ENCODE measurements around the gene PLA2G15.
"Not testable (repeated sequence)": the region's sequence is repeated elsewhere in the genome, so short reads cannot be mapped to it uniquely, and the experiment has no call there.

PLA2G15 gene

GRCh38 chr16:68283801-68284598 is 38.8 kb downstream of the PLA2G15 start:
- H3K9ac ChIP-seq: peak overlapping the region; percentile 63
- TF ChIP-seq Cebpa-rat (IDR thresholded peaks at IDR 0.05): no peak
- peaks cover 43% of the 10 kb centered on the region for H3K36me3 ChIP-seq
- no peaks in the 10 kb centered on the region for H4K20me1 ChIP-seq
- H3K4me1 ChIP-seq: peaks cover 93% of the 10 kb centered on the region
- peak overlapping the region; percentile 94 for H3K4me2 ChIP-seq
- H3K27ac ChIP-seq: peak overlapping the region; percentile 85
- H3K9me3 ChIP-seq: no peaks in the 10 kb centered on the region; the same call in 1 of the 2 replicates
- peak overlapping the region; percentile 51 for H3K4me3 ChIP-seq
- no peaks in the 10 kb centered on the region for H3K27me3 ChIP-seq

- Histone ChIP-seq H3K4me2 (peak overlapping the region; percentile 94), H4K20me1 (peaks cover 6% of the 10 kb centered on the region; the same call in 1 of the 2 replicates), H3K27ac (peak overlapping the region; percentile 85), H3K9me3 (no peaks in the 10 kb centered on the region), H3K9ac (peak overlapping the region; percentile 63), H3K27me3 (no peaks in the 10 kb centered on the region), H3K36me3 (peaks cover 35% of the 10 kb centered on the region), H3K4me1 (peaks cover 100% of the 10 kb centered on the region), H3K4me3 (peak overlapping the region; percentile 51)
- TF ChIP-seq Cebpa-rat (IDR thresholded peaks at IDR 0.05): no peak
Measured at GRCh38 chr16:68284847-68285246, 39.7 kb downstream of the PLA2G15 start.

- Histone ChIP-seq H3K4me3 (peak overlapping the region; percentile 51), H3K9me3 (no peaks in the 10 kb centered on the region), H4K20me1 (peaks cover 9% of the 10 kb centered on the region; the same call in 1 of the 2 replicates), H3K4me2 (peak overlapping the region; percentile 94), H3K27ac (peak overlapping the region; percentile 85), H3K27me3 (no peaks in the 10 kb centered on the region), H3K36me3 (peaks cover 32% of the 10 kb centered on the region), H3K4me1 (peaks cover 100% of the 10 kb centered on the region), H3K9ac (peak overlapping the region; percentile 25)
- TF ChIP-seq Cebpa-rat (IDR thresholded peaks at IDR 0.05): no peak
Measured at GRCh38 chr16:68285683-68286082, 40.5 kb downstream of the PLA2G15 start.

- no peaks in the 10 kb centered on the region for H3K9me3 ChIP-seq
- H3K9ac ChIP-seq: peak overlapping the region; percentile 25
- TF ChIP-seq Cebpa-rat (IDR thresholded peaks at IDR 0.05): no peak
- H3K27ac ChIP-seq: peak overlapping the region; percentile 85
- peaks cover 98% of the 10 kb centered on the region for H3K4me1 ChIP-seq
- peaks cover 16% of the 10 kb centered on the region; the same call in 1 of the 2 replicates for H4K20me1 ChIP-seq
- H3K4me3 ChIP-seq: peak overlapping the region; percentile 51
- H3K36me3 ChIP-seq: peaks cover 32% of the 10 kb centered on the region
- no peaks in the 10 kb centered on the region for H3K27me3 ChIP-seq
- H3K4me2 ChIP-seq: peak overlapping the region; percentile 94
Measured at GRCh38 chr16:68286153-68287074, 41.2 kb downstream of the PLA2G15 start.

GRCh38 chr16:68287276-68288251 is 42.4 kb downstream of the PLA2G15 start:
- H3K4me1 ChIP-seq: peaks cover 87% of the 10 kb centered on the region
- H3K4me3 ChIP-seq: peak overlapping the region; percentile 11; the same call in 1 of the 2 replicates
- H3K27me3 ChIP-seq: no peaks in the 10 kb centered on the region
- H4K20me1 ChIP-seq: peaks cover 23% of the 10 kb centered on the region; the same call in 1 of the 2 replicates
- peak overlapping the region; percentile 94 for H3K4me2 ChIP-seq
- H3K27ac ChIP-seq: peak overlapping the region; percentile 85
- H3K9ac ChIP-seq: peak overlapping the region; percentile 34; the same call in 1 of the 2 replicates
- H3K9me3 ChIP-seq: no peaks in the 10 kb centered on the region
- H3K36me3 ChIP-seq: peaks cover 32% of the 10 kb centered on the region
- TF ChIP-seq Cebpa-rat (IDR thresholded peaks at IDR 0.05): no peak

- no peaks in the 10 kb centered on the region for H3K27me3 ChIP-seq
- TF ChIP-seq Cebpa-rat (IDR thresholded peaks at IDR 0.05): no peak
- H3K27ac ChIP-seq: peak overlapping the region; percentile 85
- peak overlapping the region; percentile 34 for H3K9ac ChIP-seq
- H3K4me2 ChIP-seq: peak overlapping the region; percentile 94
- H3K9me3 ChIP-seq: no peaks in the 10 kb centered on the region
- peaks cover 36% of the 10 kb centered on the region for H3K36me3 ChIP-seq
- no peak overlapping the region for H3K4me3 ChIP-seq
- H4K20me1 ChIP-seq: peaks cover 24% of the 10 kb centered on the region; the same call in 1 of the 2 replicates
- peaks cover 80% of the 10 kb centered on the region for H3K4me1 ChIP-seq
Measured at GRCh38 chr16:68288252-68288650, 43.1 kb downstream of the PLA2G15 start.

- Histone ChIP-seq H3K36me3 (peaks cover 41% of the 10 kb centered on the region), H3K27ac (peak overlapping the region; percentile 85), H4K20me1 (peaks cover 24% of the 10 kb centered on the region; the same call in 1 of the 2 replicates), H3K4me1 (peaks cover 75% of the 10 kb centered on the region), H3K9ac (peak overlapping the region; percentile 34; the same call in 1 of the 2 replicates), H3K4me2 (peak overlapping the region; percentile 94)
- not testable (repeated sequence) for H3K27me3 ChIP-seq, H3K4me3 ChIP-seq, H3K9me3 ChIP-seq
Measured at GRCh38 chr16:68288796-68289195, 43.6 kb downstream of the PLA2G15 start.

- Histone ChIP-seq H3K36me3 (peaks cover 45% of the 10 kb centered on the region), H3K4me1 (peaks cover 71% of the 10 kb centered on the region), H3K27ac (peak overlapping the region; percentile 42), H3K9ac (peak overlapping the region; percentile 16; the same call in 1 of the 2 replicates), H3K9me3 (no peaks in the 10 kb centered on the region), H3K27me3 (no peaks in the 10 kb centered on the region), H3K4me2 (peak overlapping the region; percentile 94), H3K4me3 (no peak overlapping the region), H4K20me1 (peaks cover 26% of the 10 kb centered on the region; the same call in 1 of the 2 replicates)
- no peak for TF ChIP-seq Cebpa-rat (IDR thresholded peaks at IDR 0.05)
Measured at GRCh38 chr16:68289202-68289601, 44.0 kb downstream of the PLA2G15 start.

Data from BLaER1 (cell line).